Smooth muscle cell (in vitro differentiated cells): ENCODE data around the gene PFDN2. TPM values are rescaled to one million over a fixed set of nuclear protein-coding genes. Genes with fewer than 3 reads are reported as not detected.

Experiments used
- DNase-seq: peaks from one replicate; lab custom pipeline; 2025; ENCODE audit not compliant: unreplicated experiment; lab: John Stamatoyannopoulos, UW
- H2AFZ ChIP-seq: fragments of 200-600 bp; sonication (generic); 2 replicates; pipeline ENCODE4 v1.6.0; 2016; ENCODE audit warnings: antibody characterized with exemption, low read depth, mild to moderate bottlenecking
- H3F3A ChIP-seq: fragments of 200-600 bp; sonication (generic); 2 replicates; pipeline ENCODE4 v1.6.0; 2017; ENCODE audit warnings: antibody characterized with exemption, low read depth
- H3K27ac ChIP-seq: fragments of 200-600 bp; sonication (generic); 2 replicates; pipeline ENCODE4 v1.5.1; 2016; ENCODE audit warnings: low read depth, mild to moderate bottlenecking
- H3K27me3 ChIP-seq: fragments of 200-600 bp; sonication (generic); 2 replicates; pipeline ENCODE4 v1.6.1; 2016; ENCODE audit warnings: low read depth, mild to moderate bottlenecking
- H3K36me3 ChIP-seq: fragments of 200-600 bp; sonication (generic); 2 replicates; pipeline ENCODE4 v1.5.1; 2016; ENCODE audit warnings: low read depth
- H3K4me1 ChIP-seq: fragments of 200-600 bp; sonication (generic); 2 replicates; pipeline ENCODE4 v1.5.1; 2016; ENCODE audit warnings: low read depth
- H3K4me2 ChIP-seq: fragments of 200-600 bp; sonication (generic); 2 replicates; pipeline ENCODE4 v1.6.0; 2016; ENCODE audit warnings: mild to moderate bottlenecking
- H3K4me3 ChIP-seq: fragments of 200-600 bp; sonication (generic); 2 replicates; pipeline ENCODE4 v1.5.1; 2016; ENCODE audit warnings: mild to moderate bottlenecking
- H3K79me2 ChIP-seq: fragments of 200-600 bp; sonication (generic); 2 replicates; pipeline ENCODE4 v1.6.0; 2016; ENCODE audit warnings: low read depth, mild to moderate bottlenecking
- H3K9ac ChIP-seq: fragments of 200-600 bp; sonication (generic); 2 replicates; pipeline ENCODE4 v1.6.0; 2016; ENCODE audit warnings: low read depth
- H3K9me3 ChIP-seq: fragments of 200-600 bp; sonication (generic); replicated peaks from 2 replicates; pipeline ENCODE4 v1.5.1; 2016; ENCODE audit warnings: low read depth
- H4K20me1 ChIP-seq: fragments of 200-600 bp; sonication (generic); 2 replicates; pipeline ENCODE4 v1.6.0; 2016; ENCODE audit warnings: low read depth
- WGBS: methylation state at CpG from one replicate; pipeline ENCODE4 v1.1.7; 2016; ENCODE audit warnings: low lambda C conversion rate; 5-methylcytosine and 5-hydroxymethylcytosine counted together
- polyA plus RNA-seq: library from polyadenylated mRNA; unstranded; fragments of >200 nt; fragmentation: Nextera tagmentation; extraction: Ambion mirVana; gene quantifications from 2 replicates; pipeline ENCODE4 v1.2.1, GENCODE V29; 2016
- total RNA-seq: library from RNA; depleted of rRNA; stranded (reverse); fragments of >200 nt; gene quantifications from 2 replicates; pipeline ENCODE4 v1.2.3, GENCODE V29; 2014
- TF ChIP-seq, protein P1 (sequence below): fragments of 200-600 bp; sonication (generic); IDR thresholded peaks from 2 replicates; pipeline ENCODE4 v1.5.1; 2017; ENCODE audit warnings: borderline replicate concordance, mild to moderate bottlenecking, antibody characterized with exemption; ENCODE audit not compliant: insufficient read depth, poor library complexity, severe bottlenecking

Gene PFDN2
- total and polyA plus RNA-seq, 2 experiments from 2014 or later, result 82.0 to 139 TPM

DNA sequence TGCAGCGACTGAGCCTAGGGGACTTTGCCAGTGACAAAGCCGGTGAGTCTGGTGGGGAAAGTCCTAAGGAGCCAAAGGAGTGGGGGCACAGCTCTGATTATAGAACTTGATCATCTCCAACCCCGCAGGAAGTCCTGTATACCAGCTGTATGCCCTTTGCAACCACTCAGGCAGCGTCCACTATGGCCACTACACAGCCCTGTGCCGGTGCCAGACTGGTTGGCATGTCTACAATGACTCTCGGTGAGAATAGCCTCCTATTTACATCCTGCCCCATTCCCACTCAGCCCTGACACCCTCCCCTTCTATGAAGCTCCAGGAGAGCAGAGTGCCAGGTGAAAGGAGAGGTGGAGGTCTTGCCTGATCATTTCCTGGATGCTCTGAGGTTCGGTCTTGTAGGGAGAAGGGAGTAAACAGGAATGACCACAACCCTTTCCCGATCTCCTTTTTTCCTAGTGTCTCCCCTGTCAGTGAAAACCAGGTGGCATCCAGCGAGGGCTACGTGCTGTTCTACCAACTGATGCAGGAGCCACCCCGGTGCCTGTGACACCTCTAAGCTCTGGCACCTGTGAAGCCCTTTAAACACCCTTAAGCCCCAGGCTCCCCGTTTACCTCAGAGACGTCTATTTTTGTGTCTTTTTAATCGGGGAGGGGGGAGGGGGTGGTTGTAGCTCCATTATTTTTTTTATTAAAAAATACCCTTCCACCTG is 47.2 kb upstream of the PFDN2 start:
- TF ChIP-seq, protein P1, sequence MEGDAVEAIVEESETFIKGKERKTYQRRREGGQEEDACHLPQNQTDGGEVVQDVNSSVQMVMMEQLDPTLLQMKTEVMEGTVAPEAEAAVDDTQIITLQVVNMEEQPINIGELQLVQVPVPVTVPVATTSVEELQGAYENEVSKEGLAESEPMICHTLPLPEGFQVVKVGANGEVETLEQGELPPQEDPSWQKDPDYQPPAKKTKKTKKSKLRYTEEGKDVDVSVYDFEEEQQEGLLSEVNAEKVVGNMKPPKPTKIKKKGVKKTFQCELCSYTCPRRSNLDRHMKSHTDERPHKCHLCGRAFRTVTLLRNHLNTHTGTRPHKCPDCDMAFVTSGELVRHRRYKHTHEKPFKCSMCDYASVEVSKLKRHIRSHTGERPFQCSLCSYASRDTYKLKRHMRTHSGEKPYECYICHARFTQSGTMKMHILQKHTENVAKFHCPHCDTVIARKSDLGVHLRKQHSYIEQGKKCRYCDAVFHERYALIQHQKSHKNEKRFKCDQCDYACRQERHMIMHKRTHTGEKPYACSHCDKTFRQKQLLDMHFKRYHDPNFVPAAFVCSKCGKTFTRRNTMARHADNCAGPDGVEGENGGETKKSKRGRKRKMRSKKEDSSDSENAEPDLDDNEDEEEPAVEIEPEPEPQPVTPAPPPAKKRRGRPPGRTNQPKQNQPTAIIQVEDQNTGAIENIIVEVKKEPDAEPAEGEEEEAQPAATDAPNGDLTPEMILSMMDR, result no peak
- Histone ChIP-seq H3K4me3 (peak overlapping the region; percentile 58), H3K9ac (peak overlapping the region; percentile 96), H3F3A (peaks cover 10% of the 10 kb centered on the region), H3K27me3 (no peaks in the 10 kb centered on the region), H2AFZ (no peak overlapping the region), H3K4me1 (peaks cover 13% of the 10 kb centered on the region), H3K79me2 (no peaks in the 10 kb centered on the region), H3K27ac (peak overlapping the region; percentile 99), H4K20me1 (no peaks in the 10 kb centered on the region), H3K9me3 (no peaks in the 10 kb centered on the region), H3K4me2 (peak overlapping the region; percentile 96), H3K36me3 (no peaks in the 10 kb centered on the region)
- no peak for DNase-seq
- WGBS, result 79% methylated on average over 14 of the region's 14 CpGs

DNA sequence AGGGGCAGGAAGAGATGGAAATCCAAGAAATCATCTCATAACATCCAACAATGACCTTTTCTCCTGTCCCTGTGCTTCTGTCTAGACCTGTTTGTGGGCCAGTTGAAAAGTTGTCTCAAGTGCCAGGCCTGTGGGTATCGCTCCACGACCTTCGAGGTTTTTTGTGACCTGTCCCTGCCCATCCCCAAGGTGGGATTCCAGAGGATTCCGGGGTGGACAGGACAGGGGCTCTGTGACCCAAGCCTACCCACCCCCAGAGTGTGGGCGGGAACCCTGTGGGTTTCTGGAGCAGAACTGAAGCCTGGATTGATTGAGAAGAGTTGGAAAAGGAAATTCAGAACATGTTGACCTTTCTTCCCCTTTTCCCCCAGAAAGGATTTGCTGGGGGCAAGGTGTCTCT is 46.0 kb upstream of the PFDN2 start:
- Histone ChIP-seq H3K27ac (peak overlapping the region; percentile 99), H3K36me3 (no peaks in the 10 kb centered on the region), H3K79me2 (no peaks in the 10 kb centered on the region), H3K4me2 (no peak overlapping the region), H3K4me3 (no peak overlapping the region), H3F3A (peaks cover 10% of the 10 kb centered on the region), H3K4me1 (peaks cover 15% of the 10 kb centered on the region), H4K20me1 (no peaks in the 10 kb centered on the region), H3K27me3 (no peaks in the 10 kb centered on the region), H3K9ac (no peak overlapping the region), H2AFZ (no peak overlapping the region), H3K9me3 (no peaks in the 10 kb centered on the region)
- TF ChIP-seq, protein P1, result no peak
- no peak for DNase-seq
- WGBS, result 94% methylated on average over 5 of the region's 5 CpGs

DNA sequence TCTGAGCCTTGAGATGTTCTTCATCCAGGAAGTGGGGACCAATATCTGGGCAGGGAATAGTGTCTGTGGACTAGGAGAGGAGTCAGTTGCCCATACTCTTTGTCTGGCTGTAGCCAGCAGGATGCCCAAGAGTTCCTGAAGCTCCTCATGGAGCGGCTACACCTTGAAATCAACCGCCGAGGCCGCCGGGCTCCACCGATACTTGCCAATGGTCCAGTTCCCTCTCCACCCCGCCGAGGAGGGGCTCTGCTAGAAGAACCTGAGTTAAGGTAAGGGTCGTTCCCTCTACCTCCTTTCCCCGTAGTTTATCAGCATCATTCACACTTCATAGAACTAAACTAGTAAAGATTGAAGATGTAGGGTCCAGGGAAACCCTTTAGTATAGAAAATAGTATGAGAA is 45.0 kb upstream of the PFDN2 start:
- DNase-seq, result no peak
- 96% methylated on average over 10 of the region's 10 CpGs for WGBS

More for the DNA sequence above, 45.0 kb upstream of the PFDN2 start:
- H3K4me1 ChIP-seq, result peaks cover 15% of the 10 kb centered on the region
- no peak overlapping the region for H3K27ac ChIP-seq
- no peaks in the 10 kb centered on the region for H3K27me3 ChIP-seq
- H3K79me2 ChIP-seq, result no peaks in the 10 kb centered on the region
- no peak overlapping the region for H3K9ac ChIP-seq
- H3K4me3 ChIP-seq, result no peak overlapping the region
- TF ChIP-seq, protein P1, result no peak
- H3F3A ChIP-seq, result peaks cover 10% of the 10 kb centered on the region
- H3K36me3 ChIP-seq, result no peaks in the 10 kb centered on the region
- no peaks in the 10 kb centered on the region for H4K20me1 ChIP-seq
- H3K9me3 ChIP-seq, result no peaks in the 10 kb centered on the region
- H2AFZ ChIP-seq, result no peak overlapping the region
- no peak overlapping the region for H3K4me2 ChIP-seq
